GM18873 (cell line): Measurements from ENCODE around the gene NR6A1.

Experiments
- ATAC-seq: cut with Tn5 transposase; IDR thresholded peaks from one replicate; pipeline ENCODE4 v1.9.1; 2021; ENCODE audit warnings: mild to moderate bottlenecking, moderate library complexity, moderate number of reproducible peaks; ENCODE audit not compliant: unreplicated experiment, low FRiP score

Gene NR6A1

DNA sequence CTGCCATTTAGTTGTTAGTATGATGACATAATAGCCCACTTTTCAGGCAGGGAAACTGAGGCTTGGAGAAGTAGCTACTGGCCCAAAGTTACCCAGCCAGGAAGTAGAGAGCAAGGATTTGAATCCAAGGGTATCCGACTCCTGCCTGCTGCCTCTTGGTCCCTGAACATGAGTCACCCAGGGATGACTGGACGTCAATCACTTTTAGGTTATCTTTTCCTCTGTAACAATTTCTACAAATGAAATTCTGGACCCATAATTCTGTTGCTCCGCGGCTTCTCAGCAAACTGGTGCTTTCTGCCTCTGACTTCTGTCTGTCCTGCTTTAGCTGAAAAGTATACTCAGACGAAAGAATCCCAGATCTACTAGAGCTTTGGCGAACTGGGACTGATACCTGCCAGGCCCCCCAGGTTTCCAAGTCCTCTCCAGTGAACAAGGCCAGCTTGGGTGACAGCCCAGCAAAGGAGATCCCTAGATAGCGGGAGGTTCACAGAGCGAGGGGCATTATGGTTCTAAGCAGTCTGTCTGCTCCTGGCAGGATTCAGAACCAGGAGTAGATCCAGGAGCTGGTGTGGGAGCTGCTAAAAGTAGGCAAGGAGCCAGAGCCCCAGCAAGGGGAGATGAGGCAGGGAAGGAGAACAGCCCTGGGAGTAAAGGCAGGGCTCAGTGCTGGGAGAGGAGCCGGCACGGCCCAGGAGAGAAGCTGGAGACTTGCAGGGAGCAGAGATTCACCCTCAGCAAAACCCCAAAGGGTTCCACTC, 26.4 kb upstream of the NR6A1 start:
- ATAC-seq, result no peak

- ATAC-seq, result no peak
Measured at GRCh38 chr9:124795881-124796431, 24.8 kb upstream of the NR6A1 start.

DNA sequence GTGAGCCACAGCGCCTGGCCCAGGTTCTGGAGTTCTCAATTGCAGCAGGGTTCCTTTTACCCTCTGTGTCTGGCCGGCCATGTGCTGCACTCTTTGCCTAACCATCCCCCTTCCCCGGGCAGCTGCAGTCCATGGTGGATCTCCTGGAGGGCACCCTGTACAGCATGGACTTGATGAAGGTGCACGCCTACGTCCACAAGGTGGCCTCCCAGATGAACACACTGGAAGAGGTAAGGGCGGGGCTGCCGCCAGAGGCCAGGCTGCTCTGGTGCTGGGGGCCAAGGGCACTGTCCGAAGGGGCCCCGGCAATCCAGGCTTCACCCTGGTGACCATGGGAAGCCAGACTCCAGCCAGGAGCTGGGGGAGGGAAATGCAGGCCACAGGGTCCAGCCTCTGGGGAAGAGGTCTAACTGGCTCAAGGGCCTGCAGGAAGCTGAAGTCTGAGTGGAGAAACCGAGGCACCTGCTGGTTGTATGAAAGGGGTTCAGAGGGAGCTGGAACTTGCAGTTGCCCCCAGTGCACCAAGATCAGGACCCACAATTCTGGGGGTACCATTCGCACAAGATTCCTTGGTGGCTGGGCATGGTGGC, 23.9 kb upstream of the NR6A1 start:
- no peak for ATAC-seq

GRCh38 chr9:124793015-124793541, 22.0 kb upstream of the NR6A1 start:
- ATAC-seq, result no peak

- no peak for ATAC-seq
Measured at GRCh38 chr9:124792257-124793014, 21.3 kb upstream of the NR6A1 start.

GRCh38 chr9:124790801-124791505, 19.8 kb upstream of the NR6A1 start:
- no peak for ATAC-seq

- ATAC-seq, result no peak
Measured at GRCh38 chr9:124790301-124790700, 19.2 kb upstream of the NR6A1 start.

DNA sequence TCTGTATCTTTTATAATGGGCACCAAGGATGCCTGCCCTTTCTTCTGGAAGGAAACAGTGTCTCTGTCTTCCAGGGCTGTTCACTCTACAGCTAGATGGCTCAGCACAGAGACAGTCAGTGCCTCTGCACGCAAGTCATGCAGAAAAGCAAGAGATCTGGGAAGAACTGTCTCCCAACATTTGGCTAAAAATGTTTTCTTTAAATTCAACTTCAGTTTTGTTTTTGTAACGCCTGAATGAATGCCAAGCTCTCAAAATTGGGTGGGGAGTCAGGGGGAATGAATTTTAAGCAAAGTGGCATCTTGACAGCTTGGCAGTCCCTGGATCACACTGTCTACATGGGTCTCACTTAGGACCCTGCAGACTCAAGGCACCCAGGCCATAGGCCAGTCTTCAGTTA, 18.4 kb upstream of the NR6A1 start:
- no peak for ATAC-seq

DNA sequence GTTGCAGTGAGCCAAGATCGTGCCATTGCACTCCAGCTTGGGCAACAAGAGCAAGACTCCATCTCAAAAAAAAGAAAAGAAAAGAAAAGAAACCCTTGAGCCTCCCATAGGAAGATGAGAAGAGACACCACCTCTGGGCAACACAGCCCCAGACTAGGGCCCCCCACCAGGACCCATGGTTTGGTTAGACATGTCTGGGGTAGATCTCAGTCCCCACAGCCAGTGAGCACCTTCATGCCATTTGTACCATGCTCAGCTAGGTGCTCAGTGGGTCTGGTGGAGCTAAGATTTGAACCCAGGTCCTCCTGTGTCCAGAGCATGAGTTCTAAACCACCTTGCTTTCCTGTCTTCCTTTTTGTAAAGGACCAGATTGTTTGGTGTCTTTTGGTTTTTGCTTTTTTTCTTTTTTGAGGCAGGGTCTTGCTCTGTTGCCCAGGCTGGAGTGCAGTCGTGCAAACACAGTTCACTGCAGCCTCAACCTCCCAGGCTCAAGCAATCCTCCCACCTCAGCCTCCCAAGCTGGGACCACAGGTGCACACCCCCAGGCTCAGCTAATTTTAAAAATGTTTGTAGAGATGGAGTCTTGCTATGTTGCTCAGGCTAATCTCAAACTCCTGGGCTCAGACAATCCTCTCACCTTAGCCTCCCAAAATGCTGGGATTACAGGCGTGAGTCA, 17.6 kb upstream of the NR6A1 start:
- ATAC-seq, result no peak

- no peak for ATAC-seq
Measured at GRCh38 chr9:124786881-124787573, 15.9 kb upstream of the NR6A1 start.

DNA sequence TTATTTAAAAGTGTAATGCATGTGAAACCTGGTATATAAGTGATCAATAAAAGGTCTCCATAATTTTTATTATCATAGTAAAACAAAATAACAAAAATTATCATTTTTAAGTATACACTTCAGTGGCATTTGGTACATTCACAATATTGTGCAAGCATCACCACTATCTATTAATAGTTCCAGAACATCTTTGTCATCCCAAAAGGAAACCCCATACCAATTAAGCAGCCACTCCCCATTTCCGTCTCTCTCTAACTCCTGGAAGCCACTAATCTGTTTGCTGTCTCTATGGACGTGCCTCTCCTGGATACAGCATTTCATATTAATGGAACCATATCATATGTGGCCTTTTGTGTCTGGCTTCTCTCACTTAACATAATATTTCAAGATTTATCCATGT, 13.4 kb upstream of the NR6A1 start:
- no peak for ATAC-seq

DNA sequence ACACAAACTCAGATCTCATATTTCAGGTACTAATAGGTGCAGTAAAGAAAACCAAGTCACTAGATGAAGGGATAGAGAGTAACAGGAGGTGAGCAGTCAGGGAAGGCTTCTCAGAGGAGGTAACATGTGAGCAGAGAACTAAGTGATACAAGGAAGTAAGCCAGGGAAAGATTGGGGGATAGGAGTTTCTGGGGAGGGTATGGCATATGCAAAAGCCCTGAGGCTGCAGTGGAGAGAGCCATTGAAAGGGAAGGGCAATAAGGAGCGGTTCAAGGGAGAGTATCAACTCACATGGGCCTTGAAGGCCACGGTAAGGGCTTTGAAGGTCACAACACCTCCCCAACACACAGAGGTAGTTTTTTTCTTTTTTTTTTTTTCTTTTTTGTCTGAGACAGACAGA, 12.7 kb upstream of the NR6A1 start:
- no peak for ATAC-seq

GRCh38 chr9:124782661-124783574, 11.8 kb upstream of the NR6A1 start:
- no peak for ATAC-seq

DNA sequence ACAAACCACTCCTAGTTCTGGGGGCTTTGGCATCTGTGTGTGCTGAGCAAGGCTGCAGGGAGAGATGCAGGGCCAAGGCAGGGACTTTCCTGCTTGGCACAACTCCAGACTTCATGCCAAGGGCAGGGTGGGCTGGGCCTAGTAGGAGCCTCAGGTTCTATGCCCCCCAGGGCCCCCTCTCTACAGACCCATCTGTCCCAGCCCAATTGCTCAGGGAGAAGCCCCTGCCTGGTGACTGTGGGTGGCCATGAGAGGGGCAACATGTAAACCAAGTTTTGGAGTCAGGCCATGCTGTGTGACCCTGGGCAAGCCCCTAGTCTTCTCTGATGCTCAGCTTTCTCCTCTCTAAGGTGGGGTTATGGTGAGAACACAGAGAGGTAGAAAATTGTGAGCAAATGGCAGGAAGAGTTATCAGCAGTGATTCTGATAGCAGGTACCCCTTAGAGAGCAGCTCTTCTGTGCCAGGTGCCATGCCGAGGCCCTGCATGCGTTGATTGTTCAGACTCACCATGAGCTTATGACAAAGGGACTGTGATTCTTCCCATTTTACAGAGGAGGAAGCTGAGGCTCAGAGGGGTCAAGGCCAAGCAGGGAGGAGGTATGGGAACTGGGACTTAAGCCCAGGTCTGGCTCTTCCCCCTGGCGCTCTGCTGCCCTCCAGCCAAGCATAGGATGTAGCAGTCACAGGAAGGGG, 11.0 kb upstream of the NR6A1 start:
- no peak for ATAC-seq

GRCh38 chr9:124780757-124781151, 9.6 kb upstream of the NR6A1 start:
- no peak for ATAC-seq

- ATAC-seq, result no peak
Measured at GRCh38 chr9:124780060-124780756, 9.1 kb upstream of the NR6A1 start.

GRCh38 chr9:124779368-124780059, 8.4 kb upstream of the NR6A1 start:
- ATAC-seq, result no peak
